GM23248 (cell line): ENCODE data around the gene F5. TPM values are rescaled to one million over a fixed set of nuclear protein-coding genes. Genes with fewer than 3 reads are reported as not detected.

Experiments
- DNase-seq: peaks from one replicate; pipeline ENCODE4 v3.0.0-alpha.2; 2015
- H2AFZ ChIP-seq: fragments of 200-600 bp; sonication (generic); 2 replicates; pipeline ENCODE4 v1.6.1; 2016; ENCODE audit warnings: antibody characterized with exemption
- H3F3A ChIP-seq: fragments of 200-600 bp; sonication (generic); 2 replicates; pipeline ENCODE4 v1.6.1; 2016; ENCODE audit warnings: mild to moderate bottlenecking, antibody characterized with exemption, mixed run types; ENCODE audit not compliant: insufficient read depth
- H3K27ac ChIP-seq: fragments of 200-600 bp; sonication (generic); 2 replicates; pipeline ENCODE4 v1.5.1; 2016; ENCODE audit warnings: mild to moderate bottlenecking
- H3K27me3 ChIP-seq: fragments of 200-600 bp; sonication (generic); replicated peaks from 2 replicates; pipeline ENCODE4 v1.6.1; 2016; ENCODE audit warnings: mild to moderate bottlenecking; ENCODE audit not compliant: insufficient read depth
- H3K36me3 ChIP-seq: fragments of 200-600 bp; sonication (generic); 2 replicates; pipeline ENCODE4 v1.6.1; 2016; ENCODE audit warnings: low read depth, mild to moderate bottlenecking
- H3K4me1 ChIP-seq: fragments of 200-600 bp; sonication (generic); 2 replicates; pipeline ENCODE4 v1.6.1; 2016; ENCODE audit warnings: mild to moderate bottlenecking; ENCODE audit not compliant: insufficient read depth
- H3K4me2 ChIP-seq: fragments of 200-600 bp; sonication (generic); one replicate; pipeline ENCODE4 v1.6.1; 2016; ENCODE audit warnings: mild to moderate bottlenecking; ENCODE audit not compliant: unreplicated experiment
- H3K4me3 ChIP-seq: fragments of 200-600 bp; sonication (generic); 2 replicates; pipeline ENCODE4 v1.5.1; 2016; ENCODE audit warnings: mild to moderate bottlenecking
- H3K79me2 ChIP-seq: fragments of 200-600 bp; sonication (generic); 2 replicates; pipeline ENCODE4 v1.6.1; 2016; ENCODE audit warnings: mild to moderate bottlenecking; ENCODE audit not compliant: insufficient read depth
- H3K9ac ChIP-seq: fragments of 200-600 bp; sonication (generic); 2 replicates; pipeline ENCODE4 v1.6.1; 2016; ENCODE audit warnings: mild to moderate bottlenecking
- H3K9me2 ChIP-seq: fragments of 200-600 bp; sonication (generic); 2 replicates; pipeline ENCODE4 v1.6.1; 2016; ENCODE audit warnings: mixed run types, mild to moderate bottlenecking, moderate library complexity; ENCODE audit not compliant: insufficient read depth
- H3K9me3 ChIP-seq: fragments of 200-600 bp; sonication (generic); one replicate; pipeline ENCODE4 v1.6.1; 2017; ENCODE audit warnings: low read depth
- H4K20me1 ChIP-seq: fragments of 200-600 bp; sonication (generic); 2 replicates; pipeline ENCODE4 v1.6.0; 2016; ENCODE audit not compliant: insufficient read depth
- EZH2 ChIP-seq: fragments of 200-600 bp; sonication (generic); IDR thresholded peaks from 2 replicates; pipeline ENCODE4 v1.6.1; 2018; ENCODE audit warnings: antibody characterized with exemption, mild to moderate bottlenecking; ENCODE audit not compliant: insufficient read depth, poor library complexity, severe bottlenecking
- EZH2phosphoT487 ChIP-seq: fragments of 200-600 bp; sonication (generic); IDR thresholded peaks from 2 replicates; pipeline ENCODE4 v1.6.1; 2018; ENCODE audit warnings: antibody characterized with exemption, moderate library complexity, mild to moderate bottlenecking, low read depth; ENCODE audit not compliant: insufficient read depth
- WGBS, 2 experiments: methylation state at CpG; one replicate each; pipeline ENCODE4 v1.1.6; 2015 to 2017; ENCODE audit warnings: low lambda C conversion rate in 2 of 2, low coverage in 1 of 2; ENCODE audit errors: missing lambda C conversion rate in 2 of 2; 5-methylcytosine and 5-hydroxymethylcytosine counted together
- in situ Hi-C: fragments of 300-500 bp; cut with MboI; formaldehyde crosslinking; loops from 2 replicates; pipeline ENCODE4 v1.15.0; 2020
- polyA plus RNA-seq: library from polyadenylated mRNA; unstranded; fragments of >200 nt; fragmentation: Nextera tagmentation; extraction: Ambion mirVana; gene quantifications from 2 replicates; pipeline ENCODE4 v1.2.1, GENCODE V29; 2016
- total RNA-seq: library from RNA; depleted of rRNA; stranded (reverse); fragments of >200 nt; shearing (Covaris generic); gene quantifications from 2 replicates; pipeline ENCODE4 v1.2.3, GENCODE V29; 2014

Gene F5
- total and polyA plus RNA-seq, 2 experiments from 2014 or later = not detected

- 79 to 80% methylated on average over 4 of the region's 4 CpGs for WGBS, 2 experiments
- Histone ChIP-seq H3K79me2 (no peaks in the 10 kb centered on the region), H3K27me3 (peaks cover 7% of the 10 kb centered on the region), H3K9me3 (no peaks in the 10 kb centered on the region), H3K9me2 (no peaks in the 10 kb centered on the region), H2AFZ (no peak overlapping the region), H3K4me3 (no peak overlapping the region), H3F3A (no peaks in the 10 kb centered on the region), H4K20me1 (no peaks in the 10 kb centered on the region), H3K27ac (no peak overlapping the region), H3K4me2 (no peak overlapping the region), H3K36me3 (no peaks in the 10 kb centered on the region), H3K9ac (no peak overlapping the region), H3K4me1 (no peaks in the 10 kb centered on the region)
- TF ChIP-seq EZH2phosphoT487 (no peak), EZH2 (no peak)
- no peak for DNase-seq
- in situ Hi-C loops = no loop called here
Observed at GRCh38 chr1:169608226-169608625, 21.9 kb upstream of the F5 start.

- Histone ChIP-seq H4K20me1 (no peaks in the 10 kb centered on the region), H3K9me3 (no peaks in the 10 kb centered on the region), H3F3A (no peaks in the 10 kb centered on the region), H3K27ac (no peak overlapping the region), H3K9ac (no peak overlapping the region), H3K9me2 (no peaks in the 10 kb centered on the region), H3K36me3 (no peaks in the 10 kb centered on the region), H3K4me3 (no peak overlapping the region), H3K4me2 (no peak overlapping the region), H3K4me1 (no peaks in the 10 kb centered on the region), H2AFZ (no peak overlapping the region), H3K79me2 (no peaks in the 10 kb centered on the region), H3K27me3 (peaks cover 3% of the 10 kb centered on the region)
- TF ChIP-seq EZH2phosphoT487 (no peak), EZH2 (no peak)
- in situ Hi-C loops = no loop called here
- DNase-seq = no peak
- 26 to 34% methylated on average over 5 of the region's 5 CpGs for WGBS, 2 experiments
Observed at GRCh38 chr1:169604781-169605560, 18.7 kb upstream of the F5 start.

GRCh38 chr1:169601096-169601881, 15.0 kb upstream of the F5 start:
- H3K4me2 ChIP-seq = no peak overlapping the region
- no peaks in the 10 kb centered on the region for H3K9me3 ChIP-seq
- in situ Hi-C loops = no loop called here

GRCh38 chr1:169595764-169596711, 9.8 kb upstream of the F5 start:
- TF ChIP-seq EZH2phosphoT487 (no peak), EZH2 (no peak)
- Histone ChIP-seq H3K27ac (no peak overlapping the region), H3K4me2 (no peak overlapping the region), H4K20me1 (no peaks in the 10 kb centered on the region), H2AFZ (no peak overlapping the region), H3K36me3 (no peaks in the 10 kb centered on the region), H3K4me1 (no peaks in the 10 kb centered on the region), H3K9ac (no peak overlapping the region), H3K27me3 (0 out of 2 replicates have a peak, but pooled peaks cover 4% of the 10 kb centered on the region), H3K9me2 (no peaks in the 10 kb centered on the region), H3K9me3 (no peaks in the 10 kb centered on the region), H3K4me3 (no peak overlapping the region), H3F3A (no peaks in the 10 kb centered on the region), H3K79me2 (no peaks in the 10 kb centered on the region)
- WGBS, 2 experiments = 34 to 44% methylated on average over 3 of the region's 3 CpGs
- in situ Hi-C loops = no loop called here
- DNase-seq = peak; percentile 46

More at GRCh38 chr1:169601096-169601881, 15.0 kb upstream of the F5 start:
- no peak overlapping the region for H2AFZ ChIP-seq
- no peak for TF ChIP-seq EZH2
- H4K20me1 ChIP-seq = no peaks in the 10 kb centered on the region
- no peak overlapping the region for H3K4me3 ChIP-seq
- H3K27ac ChIP-seq = no peak overlapping the region
- no peaks in the 10 kb centered on the region for H3K4me1 ChIP-seq
- no peaks in the 10 kb centered on the region for H3K79me2 ChIP-seq
- no peaks in the 10 kb centered on the region for H3K9me2 ChIP-seq
- no peaks in the 10 kb centered on the region for H3K36me3 ChIP-seq
- DNase-seq = peak; percentile 46
- WGBS, 2 experiments = 28 to 32% methylated on average over 3 of the region's 3 CpGs
- H3K27me3 ChIP-seq = 0 out of 2 replicates have a peak, but pooled peaks cover 4% of the 10 kb centered on the region
- no peaks in the 10 kb centered on the region for H3F3A ChIP-seq
- no peak overlapping the region for H3K9ac ChIP-seq
